HG03045 (cell line): ENCODE data around the gene TRPV2.

Experiments used
- ATAC-seq: cut with Tn5 transposase; IDR thresholded peaks from one replicate; pipeline ENCODE4 v1.9.1; 2021; ENCODE audit warnings: mild to moderate bottlenecking, moderate library complexity; ENCODE audit not compliant: unreplicated experiment

The TRPV2 gene

DNA sequence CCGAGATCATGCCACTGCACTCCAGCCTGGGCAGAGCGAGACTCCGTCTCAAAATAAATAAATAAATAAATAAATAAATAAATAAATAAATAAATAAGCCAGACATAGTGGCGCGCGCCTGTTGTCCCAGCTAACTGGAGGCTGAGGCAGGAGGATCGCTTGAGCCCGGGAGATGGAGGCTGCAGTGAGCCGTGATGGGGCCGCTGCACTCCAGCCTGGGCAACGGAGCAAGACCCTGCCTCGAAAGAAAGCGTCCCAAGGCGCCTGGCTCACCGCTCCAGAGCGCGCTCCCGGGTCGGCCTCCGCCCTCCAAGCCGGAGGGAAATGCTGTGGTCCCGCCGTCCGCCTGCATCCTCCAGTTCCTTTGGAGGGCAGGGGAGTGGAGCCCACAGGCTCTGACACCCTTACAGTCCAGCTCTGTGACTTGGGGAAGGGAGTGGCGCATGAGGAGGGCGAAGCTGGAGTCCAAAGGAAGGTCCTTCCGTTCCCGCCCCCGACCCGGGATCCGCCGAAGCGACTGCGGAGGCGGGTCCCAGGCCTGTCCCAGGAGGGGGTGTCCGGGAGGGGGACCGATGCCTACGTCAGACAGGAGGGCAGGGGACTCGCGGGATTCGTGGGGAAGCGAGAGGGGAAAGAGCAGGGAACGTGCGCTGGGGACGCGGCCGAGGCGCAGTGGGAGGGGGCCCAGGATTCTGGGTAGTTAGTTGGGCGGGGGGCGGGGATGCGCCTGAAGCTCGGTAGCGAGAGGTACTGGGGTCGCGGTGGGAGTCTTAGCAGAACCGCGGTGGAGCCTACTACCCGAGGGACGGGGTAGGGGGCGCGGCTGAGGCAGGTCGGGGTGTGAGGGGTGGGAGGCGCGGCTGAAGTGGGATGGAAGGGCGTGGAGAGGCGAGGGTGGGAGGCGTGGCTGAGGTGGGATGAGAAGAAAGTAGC lies 8.4 kb upstream of the TRPV2 start:
- ATAC-seq: no peak

DNA sequence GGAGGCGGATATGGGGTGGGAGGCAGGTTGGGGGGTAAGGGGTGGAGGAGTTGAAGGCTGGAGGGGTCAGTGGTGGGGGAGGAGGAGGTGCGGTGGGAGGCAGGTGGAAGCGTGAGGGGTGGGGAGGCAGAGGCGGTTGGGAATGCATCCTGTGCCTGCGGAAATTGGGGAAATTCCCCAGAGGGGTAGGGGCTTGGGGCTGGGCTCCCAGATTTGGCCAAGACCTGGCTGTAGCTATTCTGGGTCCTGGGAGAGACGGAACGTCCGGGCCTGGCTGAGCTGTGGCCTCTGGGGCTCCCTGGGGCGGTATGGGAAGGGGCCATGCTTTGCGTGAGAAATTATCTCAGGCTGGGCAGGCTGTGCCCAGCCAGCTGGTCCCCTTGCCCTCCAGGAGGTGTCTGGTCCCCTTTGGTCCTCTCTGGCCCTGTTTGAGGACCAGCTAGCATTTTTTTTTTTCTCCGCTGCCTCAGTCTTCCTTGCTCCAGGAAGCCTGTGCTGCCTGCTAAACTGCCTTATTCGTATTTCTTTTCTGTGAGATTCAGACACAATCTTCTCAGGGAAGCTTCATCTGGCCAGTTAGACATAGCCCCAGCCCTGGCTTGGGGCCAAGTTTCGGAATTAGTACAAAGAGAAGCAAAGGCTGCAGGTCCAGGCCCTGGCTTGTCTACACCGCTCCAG lies 7.3 kb upstream of the TRPV2 start:
- ATAC-seq: peak; percentile 72

DNA sequence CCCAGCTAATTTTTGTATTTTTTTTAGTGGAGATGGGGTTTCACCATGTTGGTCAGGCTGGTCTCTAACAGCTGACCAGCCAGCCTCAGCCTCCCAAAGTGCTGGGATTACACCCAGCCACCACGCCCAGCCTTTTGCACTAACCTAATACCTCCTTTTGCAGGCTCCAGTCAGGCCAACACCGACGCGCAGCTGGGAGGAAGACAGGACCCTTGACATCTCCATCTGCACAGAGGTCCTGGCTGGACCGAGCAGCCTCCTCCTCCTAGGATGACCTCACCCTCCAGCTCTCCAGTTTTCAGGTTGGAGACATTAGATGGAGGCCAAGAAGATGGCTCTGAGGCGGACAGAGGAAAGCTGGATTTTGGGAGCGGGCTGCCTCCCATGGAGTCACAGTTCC lies 2.0 kb downstream of the TRPV2 start:
- ATAC-seq: no peak

DNA sequence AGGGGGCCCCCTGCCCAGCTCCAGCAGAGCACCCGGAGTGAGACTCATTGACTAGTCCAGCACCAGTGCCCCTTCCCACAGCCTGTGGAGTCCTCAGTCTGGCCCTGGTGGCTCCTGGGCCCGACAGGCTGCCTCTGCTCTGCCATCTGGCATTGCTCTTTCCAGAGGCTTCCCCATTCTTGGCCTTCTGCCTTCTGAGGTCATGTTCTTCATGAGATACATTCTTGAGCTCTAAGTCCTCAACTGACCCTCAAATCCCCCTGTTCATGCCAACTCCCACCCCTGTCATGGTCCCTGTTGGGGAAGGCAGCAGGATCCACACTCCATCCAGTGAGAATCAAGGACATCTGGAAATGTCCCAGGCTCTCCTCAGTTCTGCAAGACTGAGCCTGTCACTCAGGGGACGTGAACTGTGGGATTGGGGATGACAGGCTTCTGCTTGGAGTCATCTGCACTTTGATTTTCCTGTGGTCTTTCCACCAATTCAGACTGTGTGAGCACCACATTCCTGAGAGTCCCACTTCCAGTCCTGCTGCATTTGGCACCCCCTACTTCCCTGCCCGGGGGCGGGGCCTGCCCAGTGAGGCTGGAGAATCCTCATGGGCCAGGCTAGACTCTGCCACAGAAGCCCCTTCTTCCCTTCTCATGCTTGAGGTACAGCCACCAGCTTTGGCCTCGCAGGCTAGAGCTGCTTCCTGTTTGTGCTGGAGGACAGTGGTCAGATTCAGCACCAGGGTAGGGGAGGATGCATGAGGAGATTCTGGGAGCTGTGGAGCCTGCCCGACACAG lies 2.7 kb downstream of the TRPV2 start:
- no peak for ATAC-seq

DNA sequence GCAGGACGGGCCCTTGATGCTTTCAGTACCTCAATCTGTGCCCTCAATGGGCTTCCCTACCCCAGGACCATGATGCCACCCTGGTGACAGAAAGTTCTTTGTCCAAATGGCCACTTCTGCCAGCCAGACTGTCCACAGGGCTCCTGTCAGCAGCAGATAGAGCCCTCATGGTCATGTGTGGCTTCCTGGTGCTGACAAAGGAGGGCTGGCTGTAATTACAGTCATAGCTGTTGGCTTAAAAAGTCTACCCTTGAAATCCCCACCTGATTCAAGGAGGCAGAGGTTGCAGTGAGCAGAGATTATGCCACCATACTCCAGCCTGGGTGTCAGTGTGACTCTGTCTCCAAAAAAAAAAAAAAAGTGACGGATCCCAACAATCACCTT lies 3.3 kb downstream of the TRPV2 start:
- ATAC-seq: no peak

DNA sequence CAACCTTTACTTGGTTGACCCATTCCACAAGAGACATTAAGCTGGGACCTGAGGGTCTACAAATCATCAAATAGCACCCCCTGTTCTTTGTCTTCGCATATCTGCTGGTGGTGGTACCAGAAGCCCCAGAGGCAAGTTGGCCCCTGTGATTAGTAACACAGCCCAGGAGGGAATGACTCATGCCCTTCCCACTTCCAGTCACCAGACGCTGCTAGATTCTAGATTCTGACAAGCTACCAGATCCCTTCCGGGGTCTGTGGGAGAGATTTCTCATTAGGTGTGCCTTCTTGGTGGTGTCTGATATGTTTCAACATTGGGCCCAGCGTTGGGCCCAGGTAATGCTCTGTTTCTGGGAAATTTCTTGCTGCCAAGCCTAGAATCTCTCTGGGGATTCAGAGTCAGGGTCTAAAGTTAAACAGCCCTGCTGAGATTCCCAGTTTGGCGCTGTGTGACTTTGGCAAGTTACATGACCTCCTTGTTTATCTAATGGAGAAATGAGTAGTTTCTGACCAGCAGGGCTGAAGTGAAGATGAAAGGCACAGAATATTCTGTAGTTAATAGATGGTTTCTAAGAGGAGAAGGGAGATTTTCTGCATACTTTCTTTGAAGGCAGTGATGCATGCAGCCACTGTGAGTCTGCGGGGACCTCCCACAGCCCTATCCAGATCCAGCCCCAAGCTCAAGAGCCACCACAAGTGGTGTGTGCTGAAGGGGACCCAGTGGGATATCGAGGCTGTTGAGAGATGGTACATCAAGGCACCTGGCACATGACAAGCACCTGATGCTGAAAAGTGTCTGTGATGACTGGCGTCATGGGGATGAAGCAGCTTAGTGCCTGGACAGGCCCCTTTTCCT lies 3.9 kb downstream of the TRPV2 start:
- peak; percentile 38 for ATAC-seq

DNA sequence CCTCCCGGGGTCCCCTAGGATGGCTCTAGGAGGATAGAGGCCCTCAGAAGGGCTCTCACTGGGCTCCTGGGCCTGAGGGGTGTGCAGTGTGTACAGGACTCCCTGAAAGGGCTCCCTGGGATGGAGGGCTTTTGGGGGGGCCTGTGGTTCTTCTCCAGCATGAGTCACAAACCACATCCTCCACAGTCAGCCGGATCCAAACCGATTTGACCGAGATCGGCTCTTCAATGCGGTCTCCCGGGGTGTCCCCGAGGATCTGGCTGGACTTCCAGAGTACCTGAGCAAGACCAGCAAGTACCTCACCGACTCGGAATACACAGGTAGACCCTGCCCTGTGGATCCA lies 4.5 kb downstream of the TRPV2 start:
- no peak for ATAC-seq

DNA sequence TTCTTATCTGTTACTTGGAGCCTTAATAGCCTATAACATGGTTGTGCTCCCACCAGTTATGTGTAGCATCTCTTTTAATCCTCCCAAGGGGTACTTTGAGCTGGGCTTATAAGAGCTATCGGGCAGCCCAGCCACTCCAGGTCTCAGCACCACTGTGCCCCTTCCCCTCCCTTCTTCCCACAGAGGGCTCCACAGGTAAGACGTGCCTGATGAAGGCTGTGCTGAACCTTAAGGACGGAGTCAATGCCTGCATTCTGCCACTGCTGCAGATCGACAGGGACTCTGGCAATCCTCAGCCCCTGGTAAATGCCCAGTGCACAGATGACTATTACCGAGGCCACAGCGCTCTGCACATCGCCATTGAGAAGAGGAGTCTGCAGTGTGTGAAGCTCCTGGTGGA lies 7.0 kb downstream of the TRPV2 start:
- ATAC-seq: no peak

DNA sequence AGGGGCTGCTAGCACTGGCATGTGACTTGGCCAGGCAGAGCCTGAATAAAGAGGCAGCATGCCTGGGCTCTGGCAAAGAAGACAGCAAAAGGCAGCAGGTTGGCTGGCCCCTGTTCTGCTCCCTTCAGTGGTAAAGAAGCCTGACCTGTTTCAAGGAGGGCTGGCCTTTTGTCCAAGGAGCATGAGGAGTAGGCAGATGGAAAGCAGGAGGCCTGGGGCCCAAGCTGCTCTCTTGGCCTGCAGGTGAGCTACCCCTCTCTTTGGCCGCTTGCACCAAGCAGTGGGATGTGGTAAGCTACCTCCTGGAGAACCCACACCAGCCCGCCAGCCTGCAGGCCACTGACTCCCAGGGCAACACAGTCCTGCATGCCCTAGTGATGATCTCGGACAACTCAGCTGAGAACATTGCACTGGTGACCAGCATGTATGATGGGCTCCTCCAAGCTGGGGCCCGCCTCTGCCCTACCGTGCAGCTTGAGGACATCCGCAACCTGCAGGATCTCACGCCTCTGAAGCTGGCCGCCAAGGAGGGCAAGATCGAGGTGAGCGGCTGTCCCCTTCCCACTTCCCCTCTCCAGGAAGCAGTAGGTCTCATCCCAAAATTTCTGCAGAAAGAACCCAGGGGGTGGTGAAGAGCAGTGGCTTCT lies 8.0 kb downstream of the TRPV2 start:
- no peak for ATAC-seq

DNA sequence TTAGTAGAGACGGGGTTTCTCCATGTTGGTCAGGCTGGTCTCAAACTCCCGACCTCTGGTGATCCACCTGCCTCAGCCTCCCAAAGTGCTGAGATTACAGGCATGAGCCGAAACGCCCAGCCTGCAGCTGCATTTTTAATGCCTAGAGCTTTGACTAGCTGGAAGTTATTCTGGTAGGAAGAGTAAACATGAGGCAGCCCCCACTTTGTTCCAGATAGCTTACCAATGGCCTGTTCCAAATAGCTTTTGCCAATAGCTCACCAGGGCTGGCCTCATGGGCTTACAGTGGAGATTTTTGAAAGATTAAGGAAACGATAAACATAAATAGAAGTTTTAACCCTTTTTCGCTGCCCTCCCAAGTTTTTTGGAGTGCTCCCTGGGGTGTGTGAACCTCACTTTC lies 9.8 kb downstream of the TRPV2 start:
- no peak for ATAC-seq

DNA sequence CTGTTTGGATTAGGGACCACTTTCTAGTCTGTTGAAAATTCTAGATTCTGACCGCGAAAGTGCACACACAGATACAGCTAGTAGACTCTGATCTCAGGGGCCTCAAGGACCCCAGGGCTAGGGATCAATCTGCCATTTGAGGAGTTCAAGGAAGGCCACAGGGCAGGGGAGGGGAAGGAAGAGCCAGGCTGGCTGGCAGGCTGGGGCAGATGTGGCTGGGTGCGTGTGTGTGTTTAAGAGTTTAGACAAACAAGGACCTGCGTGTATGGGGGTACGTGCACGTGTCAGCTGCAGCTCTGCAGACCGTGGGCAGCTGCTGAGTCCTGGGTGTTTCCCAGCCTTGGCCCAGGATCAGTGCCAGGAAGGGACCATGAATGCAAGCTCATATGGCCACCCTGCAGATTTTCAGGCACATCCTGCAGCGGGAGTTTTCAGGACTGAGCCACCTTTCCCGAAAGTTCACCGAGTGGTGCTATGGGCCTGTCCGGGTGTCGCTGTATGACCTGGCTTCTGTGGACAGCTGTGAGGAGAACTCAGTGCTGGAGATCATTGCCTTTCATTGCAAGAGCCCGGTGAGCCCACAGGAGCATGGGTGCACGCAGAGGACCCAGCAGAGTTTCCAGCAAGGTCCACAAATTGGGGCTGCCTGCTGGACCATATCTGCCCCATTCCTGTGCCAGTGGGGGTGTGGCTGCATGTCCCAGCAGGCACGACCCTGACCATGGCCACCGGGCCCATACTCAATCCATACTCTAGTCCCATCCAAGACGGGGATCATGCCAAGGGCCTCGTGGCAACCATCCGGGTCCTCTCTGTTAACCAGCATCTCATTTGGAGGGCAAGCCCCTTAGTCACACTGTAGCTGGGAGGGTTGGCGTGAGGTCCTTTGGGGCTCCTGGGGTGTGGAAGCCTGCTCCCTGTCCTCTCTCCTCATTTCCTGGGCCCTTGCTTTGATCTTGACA lies 10.6 kb downstream of the TRPV2 start:
- ATAC-seq: no peak

DNA sequence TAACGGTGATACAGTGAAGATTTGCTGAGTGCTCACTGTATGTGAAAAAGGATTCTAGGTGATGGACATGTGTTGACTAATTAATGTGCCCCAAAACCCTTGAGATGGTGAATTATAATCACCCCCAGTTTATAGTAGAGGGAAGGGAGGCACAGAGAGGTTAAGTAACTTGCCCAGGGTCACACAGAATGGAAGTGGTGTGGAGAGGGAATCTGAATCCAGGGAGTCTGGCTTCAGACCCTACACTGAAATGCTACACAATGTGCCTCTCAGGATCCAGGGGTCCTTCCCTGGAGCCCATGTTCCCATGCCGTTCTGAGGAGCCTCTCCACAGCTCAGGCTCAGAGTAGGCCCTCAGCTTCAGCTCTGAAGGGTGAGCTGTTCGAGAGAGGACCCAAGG lies 11.6 kb downstream of the TRPV2 start:
- ATAC-seq: no peak

DNA sequence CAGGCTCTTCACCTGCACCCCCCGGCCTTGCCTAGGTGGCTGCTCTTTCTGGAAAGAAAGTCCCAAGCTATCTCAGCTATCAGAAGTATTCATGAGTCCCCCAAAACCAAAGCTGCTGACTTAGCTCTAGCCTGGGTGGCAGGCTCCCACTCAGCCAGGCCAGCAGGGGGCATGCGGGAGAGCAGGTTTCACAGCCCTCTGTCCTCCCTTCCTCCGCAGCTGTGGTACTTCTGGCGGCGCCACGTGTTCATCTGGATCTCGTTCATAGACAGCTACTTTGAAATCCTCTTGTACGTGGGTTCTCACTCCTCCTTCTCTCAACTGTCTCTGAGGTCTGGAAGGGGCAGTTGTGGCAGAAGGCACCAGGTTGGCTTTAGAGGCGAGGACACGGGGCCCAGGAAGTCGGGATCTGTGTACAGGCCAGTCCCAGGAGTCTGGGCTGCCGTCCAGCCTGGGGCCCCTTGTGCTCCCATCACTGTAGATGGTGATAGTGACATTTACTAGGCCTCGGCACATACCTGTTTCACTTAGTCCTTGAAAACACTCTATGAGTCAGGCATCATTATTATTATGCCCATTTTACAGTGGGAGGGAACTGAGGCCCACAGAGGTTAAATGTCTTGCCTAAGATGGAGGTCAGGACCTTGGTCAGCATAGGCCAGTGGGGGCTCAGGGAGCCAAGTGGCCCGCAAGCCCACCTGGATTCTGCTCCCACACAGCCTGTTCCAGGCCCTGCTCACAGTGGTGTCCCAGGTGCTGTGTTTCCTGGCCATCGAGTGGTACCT lies 12.9 kb downstream of the TRPV2 start:
- no peak for ATAC-seq

DNA sequence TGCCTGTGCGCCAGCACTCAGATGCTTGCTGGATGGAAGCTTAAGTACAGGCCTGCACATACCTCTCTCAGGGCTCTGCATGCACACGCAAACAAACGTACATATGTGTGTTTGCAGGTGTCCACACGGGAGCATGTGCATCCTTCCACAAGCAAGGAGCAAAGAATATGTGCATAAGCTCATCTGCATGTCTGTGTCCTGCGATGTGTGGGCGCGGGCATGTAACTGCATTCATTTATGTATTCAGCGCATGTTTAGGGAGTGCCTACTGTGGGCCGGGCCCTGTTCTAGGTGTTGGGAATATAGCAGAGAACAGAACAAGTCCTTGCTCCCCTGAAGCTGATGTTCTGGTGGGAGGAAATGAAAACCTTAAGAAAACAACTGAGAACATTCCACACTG lies 13.7 kb downstream of the TRPV2 start:
- no peak for ATAC-seq

DNA sequence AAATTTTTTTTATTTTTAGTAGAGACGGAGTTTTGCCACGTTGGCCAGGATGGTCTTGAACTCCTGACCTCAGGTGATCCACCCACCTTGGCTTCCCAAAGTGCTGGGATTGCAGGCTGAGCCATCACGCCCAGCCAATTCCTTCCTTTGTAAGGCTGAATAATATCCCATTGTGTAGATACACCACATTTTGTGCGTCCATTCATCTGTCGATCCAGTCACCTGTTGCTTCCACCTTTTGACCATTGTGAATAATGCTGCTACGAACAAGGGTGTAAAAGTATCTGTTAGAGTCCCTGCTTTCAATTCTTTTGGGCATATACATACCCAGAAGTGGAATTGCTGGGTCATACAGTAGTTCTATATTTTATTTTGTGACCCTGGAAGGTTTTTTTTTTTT lies 15.3 kb downstream of the TRPV2 start:
- ATAC-seq: no peak

DNA sequence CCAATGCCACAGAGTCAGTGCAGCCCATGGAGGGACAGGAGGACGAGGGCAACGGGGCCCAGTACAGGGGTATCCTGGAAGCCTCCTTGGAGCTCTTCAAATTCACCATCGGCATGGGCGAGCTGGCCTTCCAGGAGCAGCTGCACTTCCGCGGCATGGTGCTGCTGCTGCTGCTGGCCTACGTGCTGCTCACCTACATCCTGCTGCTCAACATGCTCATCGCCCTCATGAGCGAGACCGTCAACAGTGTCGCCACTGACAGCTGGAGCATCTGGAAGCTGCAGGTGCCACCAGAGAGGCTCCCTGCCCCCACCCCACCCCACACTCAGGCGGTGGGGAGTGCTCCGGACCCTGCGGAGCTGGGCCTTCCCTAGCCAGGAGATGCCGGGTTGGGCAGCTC lies 16.6 kb downstream of the TRPV2 start:
- ATAC-seq: no peak

DNA sequence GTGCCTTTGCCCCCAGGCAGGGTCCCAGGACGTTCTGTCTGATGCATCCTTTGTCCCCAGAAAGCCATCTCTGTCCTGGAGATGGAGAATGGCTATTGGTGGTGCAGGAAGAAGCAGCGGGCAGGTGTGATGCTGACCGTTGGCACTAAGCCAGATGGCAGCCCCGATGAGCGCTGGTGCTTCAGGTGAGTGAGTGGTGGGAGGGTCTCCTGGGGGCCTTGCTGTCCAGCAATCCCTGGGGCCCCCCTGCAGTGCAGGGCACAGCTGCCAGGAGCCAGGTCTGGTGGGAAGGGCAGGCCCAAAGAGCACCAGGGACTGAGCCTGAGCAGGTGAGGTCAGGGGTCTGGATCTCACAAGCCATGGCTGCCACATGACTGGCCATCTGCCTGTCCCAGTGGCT lies 18.1 kb downstream of the TRPV2 start:
- no peak for ATAC-seq

DNA sequence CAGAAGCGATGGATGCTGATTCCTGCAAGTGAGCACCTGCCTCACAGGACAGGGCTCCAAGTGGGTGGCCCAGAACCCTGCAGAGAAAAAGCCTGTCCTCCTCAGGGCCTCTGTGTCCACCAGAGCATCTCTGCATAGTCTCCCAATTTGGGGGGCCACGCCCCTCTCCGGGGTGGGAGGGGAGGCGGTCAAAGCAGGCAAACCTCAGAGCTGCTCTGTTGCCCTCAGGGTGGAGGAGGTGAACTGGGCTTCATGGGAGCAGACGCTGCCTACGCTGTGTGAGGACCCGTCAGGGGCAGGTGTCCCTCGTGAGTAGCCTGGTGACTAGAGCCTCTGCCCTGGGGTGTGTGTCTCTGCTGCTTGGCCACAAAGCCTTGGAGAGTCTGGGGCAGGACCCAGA lies 19.3 kb downstream of the TRPV2 start:
- no peak for ATAC-seq
